CD14-positive monocyte (primary cell): ENCODE results near the gene ACP1. TPM values are rescaled to one million over a fixed set of nuclear protein-coding genes. Genes with fewer than 3 reads are reported as not detected.

Source experiments
- DNase-seq, 3 donors: peaks; one replicate each; pipeline ENCODE4 v3.0.0-alpha.2; 2011 to 2022
- H2AFZ ChIP-seq: 2 replicates; pipeline ENCODE4 v1.6.0; 2012; ENCODE audit warnings: mild to moderate bottlenecking, low read depth, low read length, inconsistent platforms; ENCODE audit not compliant: insufficient read depth, poor library complexity, severe bottlenecking
- H3K27ac ChIP-seq, 2 donors: 1 replicate in 1 of 2; 2 replicates in 1 of 2; pipeline ENCODE4 v1.5.1; 2012 to 2013; ENCODE audit warnings: low read length in 2 of 2, control low read depth in 1 of 2, inconsistent platforms in 1 of 2, low read depth in 1 of 2, mild to moderate bottlenecking in 1 of 2
- H3K27me3 ChIP-seq, 2 donors: one replicate each; pipeline versions ENCODE4 v1.6.0 to v1.6.1; 2011 to 2013; ENCODE audit warnings: low read length in 2 of 2; ENCODE audit not compliant: control insufficient read depth in 2 of 2, insufficient read depth in 2 of 2
- H3K36me3 ChIP-seq, 2 donors: replicated peaks in 1 of 2; 1 replicate in 1 of 2; 2 replicates in 1 of 2; pipeline versions ENCODE4 v1.5.1 to v1.6.1; 2012 to 2013; ENCODE audit warnings: low read length in 2 of 2, control low read depth in 1 of 2, inconsistent platforms in 1 of 2, mild to moderate bottlenecking in 1 of 2; ENCODE audit not compliant: insufficient read depth in 2 of 2, control insufficient read depth in 1 of 2
- H3K4me1 ChIP-seq, 2 donors: 1 replicate in 1 of 2; 2 replicates in 1 of 2; pipeline versions ENCODE4 v1.5.1 to v1.6.1; 2012 to 2013; ENCODE audit warnings: low read length in 2 of 2, control low read depth in 1 of 2, inconsistent platforms in 1 of 2, mild to moderate bottlenecking in 1 of 2, moderate library complexity in 1 of 2; ENCODE audit not compliant: insufficient read depth in 2 of 2, control insufficient read depth in 1 of 2
- H3K4me2 ChIP-seq: replicated peaks from 2 replicates; pipeline ENCODE3; 2012; ENCODE audit warnings: low read length, moderate library complexity, mild to moderate bottlenecking; ENCODE audit not compliant: poor library complexity, severe bottlenecking; ENCODE audit errors: extremely low read depth
- H3K4me3 ChIP-seq, 3 experiments: fragments of 200-600 bp in 1 of 3; sonication (generic) in 1 of 3; replicated peaks in 1 of 3; 1 replicate in 2 of 3; 2 replicates in 1 of 3; pipeline ENCODE4 v1.5.1; 2011 to 2013; ENCODE audit warnings: low read length in 3 of 3, mild to moderate bottlenecking in 3 of 3, control low read depth in 2 of 3, low read depth in 2 of 3, inconsistent platforms in 1 of 3, moderate library complexity in 1 of 3
- H3K79me2 ChIP-seq: 2 replicates; pipeline ENCODE4 v1.6.0; 2012; ENCODE audit warnings: mild to moderate bottlenecking, control low read depth, inconsistent platforms, low read length, moderate library complexity; ENCODE audit not compliant: insufficient read depth
- H3K9ac ChIP-seq: 2 replicates; pipeline ENCODE4 v1.6.0; 2017; ENCODE audit warnings: low read length, mild to moderate bottlenecking; ENCODE audit not compliant: insufficient read depth, poor library complexity, severe bottlenecking
- H3K9me3 ChIP-seq, 2 donors: replicated peaks in 1 of 2; 1 replicate in 1 of 2; 2 replicates in 1 of 2; pipeline versions ENCODE4 v1.5.1 to v1.6.1; 2012 to 2013; ENCODE audit warnings: low read length in 2 of 2, control low read depth in 1 of 2; ENCODE audit not compliant: control insufficient read depth in 1 of 2, insufficient read depth in 1 of 2
- H4K20me1 ChIP-seq: 2 replicates; pipeline ENCODE4 v1.6.0; 2012; ENCODE audit warnings: mild to moderate bottlenecking, low read length, control low read depth, moderate library complexity; ENCODE audit not compliant: insufficient read depth
- H3K27ac Mint-ChIP-seq, 7 donors: one replicate each; pipeline ENCODE4 v1.8.0; 2020; ENCODE audit warnings: mild to moderate bottlenecking in 7 of 7, mixed read lengths in 7 of 7, moderate library complexity in 6 of 7, inconsistent platforms in 2 of 7
- H3K27me3 Mint-ChIP-seq, 3 donors: one replicate each; pipeline ENCODE4 v1.8.0; 2021 to 2022; ENCODE audit warnings: low read depth in 3 of 3, mild to moderate bottlenecking in 3 of 3, mixed read lengths in 3 of 3, moderate library complexity in 3 of 3, inconsistent platforms in 1 of 3
- H3K36me3 Mint-ChIP-seq, 2 donors: one replicate each; pipeline ENCODE4 v1.8.0; 2020; ENCODE audit warnings: mixed read lengths in 2 of 2, inconsistent platforms in 1 of 2, mild to moderate bottlenecking in 1 of 2
- H3K4me1 Mint-ChIP-seq: one replicate; pipeline ENCODE4 v1.8.0; 2020; ENCODE audit warnings: mild to moderate bottlenecking, mixed read lengths
- H3K4me3 Mint-ChIP-seq, 2 donors: one replicate each; pipeline ENCODE4 v1.8.0; 2020; ENCODE audit warnings: mild to moderate bottlenecking in 2 of 2, mixed read lengths in 2 of 2, moderate library complexity in 1 of 2
- H3K9me3 Mint-ChIP-seq, 7 donors: one replicate each; pipeline ENCODE4 v1.8.0; 2020 to 2022; ENCODE audit warnings: mixed read lengths in 7 of 7, mild to moderate bottlenecking in 6 of 7, moderate library complexity in 6 of 7, inconsistent platforms in 2 of 7
- CTCF ChIP-seq: fragments of 200-600 bp; IDR thresholded peaks from one replicate; pipeline ENCODE4 v1.8.0; 2022; ENCODE audit warnings: antibody characterized with exemption, mild to moderate bottlenecking
- WGBS: methylation state at CpG from one replicate; pipeline ENCODE4 v1.1.5; 2013; ENCODE audit warnings: missing lambda C conversion rate; ENCODE audit not compliant: insufficient coverage; 5-methylcytosine and 5-hydroxymethylcytosine counted together
- intact Hi-C, 2 donors: fragments of 100-400 bp; cut with micrococcal nuclease; formaldehyde crosslinking; loops; one replicate each; pipeline versions ENCODE4 v1.15.0 to v1.15.1; 2023
- polyA plus RNA-seq, 3 donors: library from polyadenylated mRNA; depleted of rRNA in 1 of 3; unstranded in 2 of 3; stranded (reverse) in 1 of 3; fragments of 300-500 nt in 2 of 3; fragments of >200 nt in 1 of 3; fragmentation: Illumina TruSeq in 2 of 3; gene quantifications; 1 replicate in 2 of 3; 2 replicates in 1 of 3; pipeline ENCODE4 v1.2.3, GENCODE V29; 2012 to 2021

ACP1 gene
- polyA plus RNA-seq, 3 donors, result 51.8 to 77.0 (median 73.2) TPM

- intact Hi-C loops, result no loop called here
- Mint-ChIP-seq H3K9me3 (no peaks in the 10 kb centered on the region), H3K27ac (no peak overlapping the region), H3K4me3 (no peak overlapping the region), H3K36me3 (peaks cover 57 to 59% of the 10 kb centered on the region in 2 donors), H3K4me1 (peaks cover 24% of the 10 kb centered on the region), H3K27me3 (no peaks in the 10 kb centered on the region)
- H3K36me3 ChIP-seq, result peaks cover 48 to 77% of the 10 kb centered on the region in 2 donors
- peaks cover 62% of the 10 kb centered on the region for H3K79me2 ChIP-seq
- no peak for TF ChIP-seq CTCF
- H3K4me3 ChIP-seq, result no peak overlapping the region
- H3K27me3 ChIP-seq, result no peaks in the 10 kb centered on the region
- no peaks in the 10 kb centered on the region for H3K4me1 ChIP-seq
- H3K9ac ChIP-seq, result no peak overlapping the region
- H2AFZ ChIP-seq, result no peak overlapping the region
- no peak overlapping the region for H3K4me2 ChIP-seq
- H3K9me3 ChIP-seq, result no peaks in the 10 kb centered on the region
- WGBS, result 96% methylated on average over 4 of the region's 6 CpGs
- peaks cover 70% of the 10 kb centered on the region for H4K20me1 ChIP-seq
- no peak for DNase-seq
- H3K27ac ChIP-seq, result no peak overlapping the region
Observed at GRCh38 chr2:273333-273732, 8.6 kb downstream of the ACP1 start.

GRCh38 chr2:274503-274902 lies 9.8 kb downstream of the ACP1 start:
- Mint-ChIP-seq H3K36me3 (peaks cover 65 to 69% of the 10 kb centered on the region in 2 donors), H3K27ac (peak overlapping the region in 1 of 7 donors; percentile 49), H3K27me3 (no peaks in the 10 kb centered on the region), H3K4me1 (peaks cover 18% of the 10 kb centered on the region), H3K9me3 (no peaks in the 10 kb centered on the region), H3K4me3 (no peak overlapping the region)
- no peaks in the 10 kb centered on the region for H3K4me1 ChIP-seq
- H3K4me3 ChIP-seq, result no peak overlapping the region
- peaks cover 51% of the 10 kb centered on the region for H3K79me2 ChIP-seq
- no peak for TF ChIP-seq CTCF
- H3K27me3 ChIP-seq, result no peaks in the 10 kb centered on the region
- H2AFZ ChIP-seq, result no peak overlapping the region
- H3K4me2 ChIP-seq, result no peak overlapping the region
- no peaks in the 10 kb centered on the region for H3K9me3 ChIP-seq
- intact Hi-C loops, result no loop called here
- WGBS, result no CpG with 5 or more reads among the region's 3 CpGs
- no peak overlapping the region for H3K9ac ChIP-seq
- H4K20me1 ChIP-seq, result peaks cover 59% of the 10 kb centered on the region
- H3K27ac ChIP-seq, result no peak overlapping the region
- peaks cover 59 to 89% of the 10 kb centered on the region in 2 donors for H3K36me3 ChIP-seq
- no peak for DNase-seq
